Measurements from ENCODE around the gene PPP4R3B.

The PPP4R3B gene

DNA sequence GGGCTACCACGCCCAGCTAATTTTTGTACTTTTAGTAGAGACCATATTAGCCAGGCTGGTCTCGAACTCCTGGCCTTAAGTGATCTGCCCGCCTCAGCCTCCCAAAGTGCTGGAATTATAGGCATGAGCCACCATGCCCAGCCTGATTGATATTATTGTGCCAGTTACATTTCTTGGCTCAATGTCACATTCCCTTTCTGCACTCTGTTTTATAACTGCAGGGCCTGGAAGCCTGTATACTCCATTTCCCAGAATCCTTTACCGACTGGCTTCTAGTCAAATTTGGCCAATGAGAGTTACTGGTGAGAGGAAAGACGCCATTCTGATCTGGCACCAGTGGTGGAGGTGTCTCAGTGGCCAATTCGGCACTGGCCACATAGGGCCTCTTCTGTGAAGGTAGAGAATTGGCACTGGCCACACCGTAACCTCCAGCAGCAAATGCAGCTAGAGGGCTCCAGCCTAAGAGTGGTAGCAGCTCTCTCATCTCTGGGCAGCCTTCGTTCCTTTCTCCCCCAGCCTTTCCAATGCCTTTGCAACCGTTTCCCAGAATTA lies 114.8 kb downstream of the PPP4R3B start:
- DNase-seq = no peak

DNA sequence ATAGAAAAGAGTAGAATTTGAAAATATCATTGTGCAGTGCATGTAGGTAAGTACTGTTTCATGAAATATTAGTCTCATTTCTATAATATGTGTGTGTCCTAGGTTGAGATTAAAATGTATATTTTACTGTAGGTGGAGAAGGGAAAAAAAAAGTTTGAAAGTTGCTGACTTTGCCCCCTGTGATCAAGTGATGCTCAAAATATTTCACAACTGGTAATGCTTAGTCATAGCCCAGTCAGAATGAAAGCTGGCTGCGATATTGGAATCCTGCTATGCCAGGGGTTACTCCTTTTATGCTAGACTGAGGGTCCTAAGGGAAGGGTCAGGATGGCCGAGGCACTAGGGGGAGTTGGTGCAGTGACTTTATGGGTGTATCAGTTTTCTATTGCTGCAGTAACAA lies 117.4 kb downstream of the PPP4R3B start:
- DNase-seq = no peak

DNA sequence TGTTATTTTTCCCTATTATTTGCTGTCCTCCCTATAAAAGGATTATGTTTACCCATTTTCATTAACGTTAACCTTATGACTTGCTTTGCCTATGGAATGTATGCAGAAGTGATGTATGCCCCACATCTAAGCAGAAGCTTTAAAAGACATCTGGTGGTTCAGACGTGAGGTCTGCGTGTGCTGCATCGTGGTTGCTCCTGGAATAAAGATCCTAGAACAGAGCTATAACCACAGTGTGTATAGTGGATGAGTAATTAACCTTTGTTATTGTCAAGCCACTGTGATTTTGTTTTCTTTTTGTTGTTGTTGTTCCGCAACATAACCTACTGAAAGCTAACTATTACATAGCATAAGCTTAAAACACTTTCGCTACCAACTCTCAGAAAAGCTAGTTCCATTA lies 118.8 kb downstream of the PPP4R3B start:
- no peak for DNase-seq

All from eye (tissue), 1 donor.